Smooth muscle cell of the brain vasculature (primary cell): ENCODE data around the gene TTC9C.
"Not testable (repeated sequence)": the region's sequence is repeated elsewhere in the genome, so short reads cannot be mapped to it uniquely, and the experiment has no call there.

Experiments used
- DNase-seq: peaks from one replicate; pipeline ENCODE4 v3.0.0-alpha.2; 2012; ENCODE audit warnings: low read depth, low spot score

Gene TTC9C

DNA sequence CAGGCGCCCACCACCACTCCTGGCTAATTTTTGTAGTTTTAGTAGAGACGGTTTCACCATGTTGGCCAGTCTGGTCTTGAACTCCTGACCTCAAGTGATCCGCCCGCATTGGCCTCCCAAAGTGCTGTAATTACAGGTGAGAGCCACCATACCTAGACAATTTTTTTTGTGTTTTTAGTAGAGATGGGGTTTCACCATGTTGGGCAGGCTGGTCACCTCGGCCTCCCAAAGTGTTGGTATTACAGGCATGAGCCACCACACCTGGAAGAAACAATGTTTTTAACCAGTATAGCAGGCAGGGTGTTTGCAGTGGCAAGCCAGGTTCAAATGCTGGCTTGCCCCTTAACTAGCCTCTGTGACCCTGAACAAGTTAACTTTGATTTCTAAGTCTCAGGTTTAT is 21.6 kb downstream of the TTC9C start:
- not testable (repeated sequence) for DNase-seq

DNA sequence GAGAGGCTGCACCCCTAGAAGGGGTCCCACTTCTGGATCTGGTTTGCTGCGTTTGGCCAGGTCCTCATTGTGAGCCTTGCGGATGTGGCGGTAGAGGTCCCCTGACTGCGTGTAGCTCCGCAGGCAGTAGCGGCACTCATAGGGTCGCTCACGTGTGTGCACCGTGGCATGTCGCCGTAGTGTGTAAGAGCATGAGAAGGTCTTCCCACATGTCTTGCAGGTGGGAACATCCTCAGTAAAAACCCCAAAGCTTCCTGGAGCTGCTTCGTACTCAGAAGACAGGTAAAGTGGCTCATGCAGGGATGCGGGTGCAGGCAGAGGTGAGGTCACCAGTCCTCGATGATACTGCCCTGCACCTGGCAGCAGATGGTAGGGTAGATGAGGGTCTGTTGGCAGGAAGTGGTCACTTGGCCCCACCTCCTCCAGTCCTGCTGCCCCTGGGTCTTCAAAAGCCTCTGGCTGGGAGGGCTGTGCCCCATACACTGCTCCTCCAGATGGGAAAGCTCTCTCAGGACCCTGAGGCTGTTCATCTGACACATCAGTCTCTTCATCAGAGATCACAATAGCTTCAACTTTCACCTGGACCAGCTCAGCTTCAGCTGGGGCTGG is 24.0 kb downstream of the TTC9C start:
- no peak for DNase-seq

DNA sequence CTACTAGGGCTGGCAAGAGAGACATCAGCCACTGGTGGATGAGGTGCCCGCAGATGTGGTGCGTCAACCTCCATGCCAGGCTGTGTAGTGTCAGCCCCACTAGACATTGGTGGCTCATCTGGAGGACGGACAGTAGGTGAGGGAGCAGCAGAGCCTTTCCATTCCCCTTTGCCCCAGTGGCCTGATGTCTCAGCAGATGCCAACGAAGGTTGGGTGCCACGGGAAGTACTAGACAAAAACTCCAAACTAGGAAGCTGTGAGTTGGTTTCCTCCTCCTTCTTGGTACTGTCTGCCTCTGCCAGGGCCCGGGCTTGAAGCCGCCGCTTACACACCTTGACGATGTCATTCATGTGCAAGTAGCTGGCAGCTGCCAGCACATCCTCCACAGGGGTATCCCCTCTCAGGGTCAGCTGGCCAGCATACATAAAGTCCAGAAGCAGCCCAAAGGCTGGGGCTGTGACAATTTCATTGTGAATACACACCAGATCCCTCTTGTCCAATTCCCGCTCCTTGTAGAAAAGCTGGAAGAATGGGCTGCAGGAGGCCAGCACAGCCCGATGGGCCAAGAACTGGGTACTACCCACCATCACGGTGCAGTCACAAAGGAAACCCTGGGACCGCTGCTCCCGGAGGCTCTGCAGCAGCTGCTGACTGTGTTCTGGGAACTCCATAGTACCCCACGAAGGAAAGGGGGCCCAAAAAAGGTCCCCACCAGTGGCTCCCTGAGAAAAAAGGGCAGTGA is 24.9 kb downstream of the TTC9C start:
- DNase-seq, result no peak

DNA sequence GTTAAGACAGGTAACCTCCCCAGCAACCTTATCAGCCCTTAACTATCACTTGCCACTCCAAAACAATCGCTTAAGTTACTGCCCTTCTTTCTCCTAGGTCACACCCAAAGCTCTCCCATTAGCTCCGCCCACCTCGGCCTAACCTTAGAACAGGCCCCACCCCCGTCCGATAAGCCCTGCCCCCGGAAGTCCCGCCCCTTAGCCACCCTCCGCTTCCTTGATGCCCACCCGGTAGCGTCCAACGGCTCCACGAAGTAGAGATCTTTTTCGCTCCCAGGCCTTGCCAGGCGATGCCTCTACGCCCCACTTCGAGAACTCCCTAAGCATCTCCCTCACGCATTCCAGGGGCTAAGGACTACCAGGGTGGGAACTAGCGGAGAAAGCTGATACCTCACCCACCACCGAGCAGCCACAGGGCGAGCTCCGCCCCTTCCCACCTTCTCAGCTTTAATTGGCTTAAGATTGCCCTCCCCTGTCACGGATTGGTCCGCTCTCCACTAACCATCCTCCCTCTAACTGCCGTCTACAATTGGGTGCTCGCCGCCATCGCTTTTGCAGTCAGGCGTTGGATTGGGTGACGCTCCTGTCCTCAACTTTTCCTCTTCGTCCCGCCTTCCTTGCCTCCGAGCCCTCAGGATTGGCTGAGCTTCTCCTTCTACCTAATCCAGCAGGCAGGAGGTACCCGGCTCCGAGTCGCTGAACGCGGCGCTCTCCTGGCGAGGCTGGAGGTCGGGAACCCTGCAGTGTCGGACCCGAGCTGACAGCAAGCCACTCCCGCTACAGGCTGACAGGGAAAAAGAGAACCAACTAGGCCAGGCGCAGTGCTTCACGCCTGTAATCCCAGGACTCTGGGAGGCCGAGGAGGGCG is 25.7 kb downstream of the TTC9C start, which contains the start of gene ZBTB3:
Gene ZBTB3, minus strand, starts transcription at position 425 of the 868 bp plus-strand sequence. CDS start 496 bp downstream, outside the sequence.
- DNase-seq, result peak; percentile 99

DNA sequence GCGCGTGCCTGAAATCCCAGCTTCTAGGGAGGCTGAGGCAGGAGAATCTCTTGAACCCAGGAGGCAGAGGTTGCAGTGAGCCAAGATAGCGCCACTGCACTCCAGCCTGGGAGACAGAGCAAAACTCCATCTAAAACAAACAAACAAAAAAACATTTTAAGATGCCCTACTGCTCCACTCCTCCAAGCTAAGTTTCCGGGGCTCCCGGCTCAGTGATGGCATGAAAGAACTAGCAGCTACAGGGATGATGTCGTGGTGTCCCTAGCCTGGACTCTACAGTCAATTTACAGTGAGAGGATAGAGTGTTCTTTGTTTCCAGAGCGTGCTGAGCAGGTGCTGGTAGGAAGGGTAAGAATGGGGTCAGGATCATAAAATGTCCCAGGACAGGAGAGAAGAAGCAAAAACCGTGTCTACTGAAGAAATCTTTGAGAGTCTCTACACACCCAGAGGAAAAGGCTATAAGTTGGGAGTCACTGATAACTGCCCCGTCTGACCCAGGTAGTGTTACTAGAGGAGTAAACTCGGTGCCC is 26.9 kb downstream of the TTC9C start:
- no peak for DNase-seq

DNA sequence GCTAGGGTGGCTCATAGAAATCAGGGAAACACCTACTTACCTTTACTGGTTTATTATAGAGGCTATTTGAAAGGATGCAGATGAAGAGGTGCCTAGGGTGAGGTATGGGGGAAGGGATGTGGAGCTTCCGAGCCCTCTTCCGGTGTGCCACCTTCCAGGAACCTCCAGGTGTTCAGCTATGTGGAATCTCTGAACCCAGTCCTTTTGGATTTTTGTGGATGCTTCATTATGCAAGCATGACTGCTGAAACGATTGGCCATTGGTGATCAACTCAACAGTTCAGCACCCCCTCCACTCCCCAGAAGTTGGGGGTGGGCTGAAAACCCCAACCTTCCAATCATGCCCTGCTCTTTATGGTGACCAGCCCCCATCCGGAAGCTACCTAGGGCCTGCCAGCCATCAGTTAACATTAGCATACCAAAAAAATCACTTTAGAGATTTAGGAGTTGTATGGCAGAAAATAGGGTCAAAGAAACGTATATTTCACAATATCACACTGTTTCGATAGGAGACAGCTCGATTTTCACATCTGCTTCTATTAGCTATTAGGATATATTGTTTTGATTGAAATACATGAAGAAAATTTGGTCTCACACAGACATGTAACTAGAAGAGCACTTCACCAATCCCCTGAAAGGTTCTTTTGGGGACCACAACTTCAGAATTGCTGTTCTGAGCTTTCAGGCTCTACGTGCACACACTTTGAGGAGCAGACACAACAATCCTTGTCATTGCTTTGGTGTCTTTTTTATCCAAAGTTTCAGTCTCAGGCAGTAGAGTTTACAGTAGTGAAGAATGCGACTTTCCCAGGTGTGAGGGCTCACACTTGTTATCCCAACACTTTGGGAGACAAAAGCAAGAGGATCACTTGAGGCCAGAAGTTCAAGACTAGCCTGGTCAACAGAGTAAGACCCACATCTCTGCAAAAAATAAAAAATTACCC is 29.8 kb downstream of the TTC9C start:
- no peak for DNase-seq

DNA sequence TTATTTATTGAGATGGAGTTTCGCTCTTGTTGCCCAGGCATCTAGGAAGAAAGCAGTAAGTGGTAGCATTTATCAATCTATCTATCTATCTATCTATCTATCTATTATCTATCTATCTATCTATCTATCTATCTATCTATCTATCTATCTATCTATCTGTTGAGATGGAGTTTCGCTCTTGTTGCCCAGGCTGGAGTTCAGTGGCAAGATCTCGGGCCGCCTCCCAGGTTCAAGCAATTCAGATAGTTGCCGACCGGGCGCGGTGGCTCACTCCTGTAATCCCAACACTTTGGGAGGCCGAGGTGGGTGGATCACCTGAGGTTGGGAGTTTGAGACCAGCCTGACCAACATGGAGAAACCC is 32.6 kb downstream of the TTC9C start:
- DNase-seq, result not testable (repeated sequence)

DNA sequence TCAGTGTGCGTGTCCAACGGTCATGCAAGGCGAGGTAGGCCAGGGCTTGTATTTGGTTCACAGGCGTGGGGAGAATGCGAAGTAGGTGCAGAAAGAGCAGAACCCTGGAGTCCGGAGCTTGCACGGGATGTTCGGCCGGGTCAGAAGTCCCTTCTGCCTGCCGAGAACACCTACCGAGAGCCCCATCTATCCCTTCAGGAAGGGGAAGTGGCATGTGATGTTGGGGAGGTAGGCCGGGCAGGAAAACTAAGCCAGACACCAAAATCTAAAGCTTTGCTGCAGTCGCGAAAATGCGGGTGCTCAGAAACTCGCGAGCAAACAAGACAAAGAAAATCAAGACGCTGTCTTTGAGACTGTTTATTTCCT is 42.5 kb downstream of the TTC9C start:
- DNase-seq, result no peak

DNA sequence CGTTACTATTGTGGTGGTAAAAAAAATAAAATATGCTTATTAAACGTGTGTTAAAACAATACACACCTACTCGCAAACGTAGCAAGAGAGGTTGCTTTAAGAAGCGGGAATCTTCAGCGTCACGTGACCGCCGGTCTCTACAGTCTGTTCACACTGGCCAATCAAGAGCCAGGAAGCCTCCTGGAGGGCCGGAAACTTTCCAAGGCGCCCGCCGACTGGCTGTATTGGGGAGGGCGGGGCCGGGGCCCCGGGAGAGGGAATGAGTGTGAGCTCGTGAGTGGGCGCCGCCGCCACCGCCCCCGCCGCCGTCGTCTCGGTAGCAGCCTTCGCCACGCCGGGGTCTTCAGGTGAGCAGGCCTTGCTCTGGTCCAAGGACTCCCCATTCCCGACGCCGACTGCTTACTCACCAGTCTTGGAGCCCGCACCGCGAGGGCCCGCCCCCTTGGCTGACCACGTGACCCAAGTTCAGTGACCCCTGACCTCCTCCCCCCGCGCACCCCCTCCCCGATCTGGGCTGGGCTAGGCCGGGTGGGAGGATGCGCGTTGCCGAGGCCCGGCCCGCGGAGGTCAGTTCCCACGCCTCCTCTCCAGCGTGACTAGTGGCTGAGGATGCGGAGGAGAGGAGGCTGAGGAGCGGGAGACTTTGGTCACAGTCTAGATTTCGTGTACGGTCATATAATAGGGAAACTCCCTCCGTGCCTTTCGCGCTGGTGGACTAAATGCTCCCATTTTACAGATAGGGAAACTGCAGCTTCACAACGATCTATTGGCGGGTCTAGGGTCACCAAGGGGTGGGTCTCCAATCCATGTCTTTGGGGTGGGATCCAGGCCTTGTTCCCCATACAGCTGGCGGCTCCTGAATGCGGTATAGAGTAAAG is 43.1 kb downstream of the TTC9C start, which contains the start of gene TAF6L:
Gene TAF6L, plus strand, starts transcription at position 253 of the 878 bp plus-strand sequence. CDS start 4,388 bp downstream, outside the sequence.
- peak; percentile 93 for DNase-seq

DNA sequence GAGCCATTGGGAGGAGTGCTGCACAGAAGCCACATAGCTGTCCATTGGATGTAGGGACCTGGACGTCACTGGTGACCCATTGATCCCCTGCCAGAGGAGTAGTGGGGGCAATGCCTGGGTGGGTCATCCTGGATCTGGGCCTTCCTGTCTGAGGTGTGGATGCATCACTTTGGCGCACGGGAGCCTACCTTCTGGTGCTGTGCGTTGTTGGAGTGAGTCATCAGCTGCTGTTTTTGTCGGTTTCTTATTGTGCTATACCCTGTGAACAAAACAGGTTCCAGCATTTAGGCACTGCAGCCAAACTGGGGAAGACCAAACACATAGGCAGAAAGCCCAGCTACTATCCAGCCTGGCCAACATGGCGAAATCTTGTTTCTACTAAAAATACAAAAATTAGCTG is 46.1 kb downstream of the TTC9C start:
- DNase-seq, result no peak

DNA sequence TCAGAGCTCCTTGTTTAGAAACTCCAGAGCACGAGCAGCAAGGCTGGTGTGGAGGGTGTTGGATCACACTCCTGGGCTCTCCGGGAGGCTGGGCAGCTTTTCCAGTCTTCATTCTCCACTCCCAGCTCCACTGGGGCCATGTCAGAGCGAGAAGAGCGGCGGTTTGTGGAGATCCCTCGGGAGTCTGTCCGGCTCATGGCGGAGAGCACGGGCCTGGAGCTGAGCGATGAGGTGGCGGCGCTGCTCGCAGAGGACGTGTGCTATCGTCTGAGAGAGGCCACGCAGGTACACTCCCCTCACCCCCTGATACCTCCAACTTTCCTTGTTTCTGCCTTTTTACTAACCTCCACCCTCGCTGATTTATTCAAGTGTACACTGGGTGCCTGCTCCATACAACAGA is 47.4 kb downstream of the TTC9C start:
- no peak for DNase-seq

DNA sequence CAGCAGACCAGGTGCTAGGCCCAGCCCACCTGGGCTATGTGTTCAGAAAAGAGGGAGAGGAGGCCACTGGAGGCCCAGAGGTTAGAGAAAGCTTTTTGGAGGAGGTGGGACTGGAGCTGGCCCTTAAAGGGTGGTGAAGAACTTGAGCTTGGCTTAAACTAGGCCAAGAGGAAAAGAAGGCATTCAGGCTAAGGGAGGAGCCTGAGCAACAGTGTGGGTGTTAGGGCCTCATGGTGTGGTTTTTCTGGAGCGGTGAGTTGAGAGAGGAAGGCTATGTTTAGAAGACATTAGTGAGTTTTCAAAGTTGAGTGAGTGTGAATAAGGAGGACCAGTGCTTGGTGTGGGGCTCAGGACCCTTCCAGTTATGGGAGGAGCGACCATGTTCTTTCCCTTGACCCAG is 49.1 kb downstream of the TTC9C start:
- no peak for DNase-seq

DNA sequence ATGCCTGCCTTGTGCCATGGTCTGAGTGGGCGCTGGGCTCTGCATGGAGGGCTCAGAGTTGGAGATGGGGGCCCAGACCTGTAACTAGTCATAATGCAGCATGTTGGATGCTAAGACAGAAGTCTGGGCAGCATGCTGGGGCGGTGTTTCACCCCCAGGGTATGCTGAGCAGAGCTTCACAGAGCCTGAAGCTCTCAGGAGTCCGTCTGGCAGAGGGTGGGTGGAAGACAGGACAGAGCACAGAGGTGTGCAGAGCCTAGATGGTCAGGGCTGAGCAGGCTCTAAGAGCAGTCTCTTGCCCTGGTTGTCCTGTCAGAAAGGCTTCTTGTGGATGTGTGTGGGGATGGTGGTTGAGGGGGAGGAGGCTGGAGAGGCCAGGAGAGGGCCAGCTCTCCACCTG is 50.2 kb downstream of the TTC9C start:
- no peak for DNase-seq

DNA sequence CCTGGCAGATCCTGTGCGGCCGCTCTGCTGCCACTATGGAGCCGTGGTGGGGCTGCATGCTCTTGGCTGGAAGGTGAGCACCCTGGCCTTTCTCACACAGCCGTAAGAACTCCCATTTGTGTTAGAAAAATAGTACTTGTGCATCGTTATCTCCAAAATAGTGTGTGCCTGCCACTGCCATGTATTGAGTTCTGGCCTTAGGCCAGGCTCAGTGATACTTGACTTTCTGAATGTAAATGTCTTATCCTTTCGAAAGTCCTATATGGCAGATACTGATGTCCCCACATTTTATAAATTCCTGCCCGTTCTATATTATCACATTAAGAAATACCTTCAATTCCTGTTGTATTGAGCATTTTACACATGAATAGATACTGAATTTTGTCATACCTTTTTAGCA is 54.5 kb downstream of the TTC9C start:
- no peak for DNase-seq

DNA sequence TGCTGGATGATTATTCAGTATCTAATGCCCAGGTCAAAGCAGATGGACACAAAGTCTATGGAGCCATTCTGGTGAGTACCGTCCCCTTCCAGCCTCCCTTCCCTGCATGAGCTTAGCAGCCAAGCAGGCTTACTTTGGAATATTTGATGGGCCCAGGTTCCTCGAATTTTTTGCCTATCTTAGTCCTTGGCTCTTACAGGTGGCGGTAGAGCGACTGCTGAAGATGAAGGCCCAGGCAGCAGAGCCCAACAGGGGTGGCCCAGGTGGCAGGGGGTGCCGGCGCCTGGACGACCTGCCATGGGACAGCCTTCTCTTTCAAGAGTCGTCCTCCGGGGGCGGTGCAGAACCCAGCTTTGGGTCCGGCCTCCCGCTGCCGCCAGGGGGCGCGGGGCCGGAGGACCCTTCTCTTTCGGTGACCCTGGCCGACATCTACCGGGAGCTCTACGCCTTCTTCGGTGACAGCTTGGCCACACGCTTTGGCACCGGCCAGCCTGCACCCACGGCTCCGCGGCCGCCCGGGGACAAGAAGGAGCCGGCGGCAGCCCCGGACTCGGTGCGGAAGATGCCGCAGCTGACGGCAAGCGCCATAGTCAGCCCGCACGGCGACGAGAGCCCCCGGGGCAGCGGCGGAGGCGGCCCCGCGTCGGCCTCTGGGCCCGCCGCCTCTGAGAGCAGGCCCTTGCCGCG is 58.2 kb downstream of the TTC9C start:
- no peak for DNase-seq

DNA sequence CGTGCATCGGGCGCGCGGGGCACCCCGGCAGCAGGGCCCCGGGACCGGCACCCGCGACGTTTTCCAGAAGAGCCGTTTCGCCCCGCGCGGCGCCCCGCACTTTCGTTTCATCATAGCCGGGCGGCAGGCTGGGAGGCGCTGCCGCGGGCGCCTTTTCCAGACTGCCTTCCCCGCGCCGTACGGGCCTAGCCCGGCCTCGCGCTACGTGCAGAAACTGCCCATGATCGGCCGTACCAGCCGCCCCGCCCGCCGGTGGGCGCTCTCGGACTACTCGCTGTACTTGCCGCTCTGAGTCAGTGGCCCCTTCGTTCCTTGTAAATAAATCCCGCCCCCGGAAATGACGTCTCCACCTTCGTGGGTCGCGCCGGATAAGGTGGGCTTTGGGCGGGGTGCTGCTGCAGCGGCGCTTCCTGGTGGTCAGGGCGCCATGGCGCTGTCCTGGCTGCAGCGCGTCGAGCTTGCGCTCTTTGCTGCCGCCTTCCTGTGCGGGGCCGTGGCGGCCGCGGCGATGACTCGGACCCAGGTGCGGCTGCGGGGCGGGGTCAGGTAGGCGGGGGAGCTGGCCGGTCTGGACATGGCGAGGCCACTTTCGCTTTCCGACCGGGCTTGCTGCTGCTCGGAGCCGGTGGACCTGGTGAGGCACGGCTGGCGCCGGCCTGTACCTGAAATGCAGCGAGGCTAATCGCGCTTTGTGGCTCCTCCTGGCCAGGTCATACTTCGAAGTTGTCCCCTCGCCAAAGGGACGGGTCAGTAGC is 58.9 kb downstream of the TTC9C start, which contains the start of gene TMEM179B:
Gene TMEM179B, plus strand, starts transcription at position 398 of the 755 bp plus-strand sequence. Its CDS starts 30 bp downstream, at position 428.
- peak; percentile 97 for DNase-seq
